GM19463 (cell line): ENCODE data around the gene PFDN2.

ENCODE experiments used
- ATAC-seq: cut with Tn5 transposase; IDR thresholded peaks from one replicate; pipeline ENCODE4 v1.9.1; 2021; ENCODE audit warnings: mild to moderate bottlenecking, moderate library complexity; ENCODE audit not compliant: unreplicated experiment

PFDN2 gene

DNA sequence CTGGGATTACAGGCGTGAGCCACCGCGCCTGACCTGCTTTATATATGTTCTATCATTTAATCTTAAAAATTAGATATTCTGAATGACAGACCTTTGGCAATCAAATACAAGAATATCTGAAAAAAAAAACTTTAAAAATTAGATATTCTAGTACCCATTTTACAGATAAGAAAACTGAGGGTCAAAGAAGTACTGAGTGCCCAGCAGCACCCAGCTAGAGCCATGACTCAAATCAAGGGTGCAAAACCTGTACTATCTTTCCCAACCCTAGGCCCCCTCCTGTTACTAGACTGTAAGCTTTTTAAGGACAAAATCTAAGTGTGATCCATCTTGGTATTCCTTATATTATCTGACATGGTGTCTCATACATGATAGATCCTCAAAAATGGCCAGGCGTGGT is 56.4 kb downstream of the PFDN2 start:
- ATAC-seq, result no peak

DNA sequence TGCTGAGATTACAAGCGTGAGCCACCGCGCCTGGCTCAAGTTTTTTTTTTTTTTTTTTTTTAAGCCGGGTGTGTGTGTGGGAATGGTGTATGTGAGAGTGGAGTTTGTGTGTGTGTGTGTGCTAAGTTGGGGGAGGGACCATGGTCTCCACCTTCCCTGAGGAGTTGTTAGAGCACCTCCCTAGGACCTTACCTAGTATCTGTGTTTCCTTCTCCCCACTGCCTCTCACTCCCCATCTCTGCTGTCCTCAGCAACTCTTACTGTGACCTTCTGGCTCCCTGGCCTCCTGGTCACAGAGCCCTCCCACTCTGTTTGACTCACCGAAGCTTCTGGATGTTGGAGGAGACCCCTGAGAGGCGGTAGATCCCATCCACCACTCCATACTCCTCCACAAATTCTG is 58.5 kb downstream of the PFDN2 start:
- ATAC-seq, result no peak

DNA sequence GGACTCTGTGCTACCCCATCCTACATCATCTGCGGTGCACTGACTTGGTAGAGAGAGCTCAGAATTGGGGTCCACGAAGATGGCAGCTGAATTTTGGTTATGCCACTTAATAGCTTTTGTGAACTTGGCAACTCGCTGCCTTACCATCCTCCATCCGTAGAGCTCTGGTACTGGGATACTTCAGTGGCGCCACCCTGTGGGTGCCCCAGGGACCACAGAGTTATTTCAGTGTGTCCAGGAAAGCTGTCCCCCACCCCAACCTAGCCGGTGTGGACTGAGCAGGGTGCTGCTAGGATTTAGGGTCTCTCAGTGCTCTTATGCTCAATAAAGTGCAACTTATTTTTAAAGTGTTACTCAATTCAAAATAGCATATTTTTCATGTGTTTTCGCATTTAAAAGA is 63.0 kb downstream of the PFDN2 start:
- ATAC-seq, result no peak

DNA sequence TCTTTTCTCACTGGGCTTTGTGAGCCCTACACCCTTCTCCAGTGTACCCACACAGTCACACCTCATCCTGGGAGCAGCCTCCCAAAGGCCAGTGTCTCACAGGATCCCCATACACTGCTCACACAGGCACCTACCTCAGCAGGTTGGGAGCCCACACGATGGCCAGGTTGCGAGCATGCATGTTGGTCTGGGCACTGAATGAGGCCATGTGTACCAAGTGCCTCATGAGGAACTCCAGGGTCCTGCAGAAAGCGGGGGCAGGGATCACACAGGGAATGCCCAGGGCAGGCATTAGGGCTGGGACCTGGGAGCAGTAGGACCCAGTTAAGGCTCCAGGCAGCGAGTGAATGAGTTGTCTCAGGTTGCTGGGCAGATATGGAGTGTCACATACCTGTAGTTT is 63.6 kb downstream of the PFDN2 start:
- ATAC-seq, result no peak

DNA sequence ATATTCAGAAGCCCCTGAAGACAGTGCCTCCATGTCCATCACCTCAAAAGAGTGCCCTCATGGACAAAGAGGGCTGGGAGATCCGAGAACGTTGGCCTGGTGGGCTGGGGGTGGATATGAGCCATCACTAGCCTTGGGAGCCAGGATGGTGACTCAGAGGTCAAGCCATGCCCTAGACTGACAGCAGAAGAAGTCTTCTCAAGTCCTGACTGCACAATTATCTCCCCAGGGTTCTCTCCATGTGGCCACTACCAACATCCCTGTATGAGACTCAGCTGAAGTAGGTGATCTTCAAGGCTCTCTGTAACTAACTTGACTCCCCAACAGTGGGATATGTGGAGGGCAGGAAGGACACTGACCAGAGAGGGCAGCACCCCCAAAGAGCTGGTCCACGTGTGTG is 64.9 kb downstream of the PFDN2 start:
- ATAC-seq, result no peak

DNA sequence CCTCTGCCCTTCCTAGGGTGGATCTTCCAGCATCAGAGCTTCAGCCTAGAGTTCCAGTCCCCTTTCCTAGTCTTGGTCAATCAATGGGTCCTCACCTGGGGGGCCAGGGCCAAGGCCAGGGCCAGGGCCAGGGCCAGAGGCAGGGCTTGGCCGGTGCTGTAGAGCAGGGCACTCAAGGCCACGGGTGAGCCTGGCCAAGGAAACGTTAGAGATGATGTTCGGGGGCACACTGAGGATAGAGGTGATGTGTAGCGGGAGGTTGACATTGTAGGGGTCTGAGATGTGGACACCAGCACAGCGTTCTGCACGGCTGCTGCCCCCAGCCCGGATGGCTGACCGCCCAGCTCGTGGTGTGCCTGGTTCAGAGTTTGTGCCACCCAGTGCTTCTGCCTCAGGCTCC is 66.6 kb downstream of the PFDN2 start:
- no peak for ATAC-seq
